IMR-90 (cell line): ENCODE measurements around the gene LRCH3. TPM values are rescaled to one million over a fixed set of nuclear protein-coding genes. Genes with fewer than 3 reads are reported as not detected.

Experiments used
- ATAC-seq: fragments of 200-7000 bp; cut with Tn5 transposase; 2 replicates; pipeline ENCODE4 v1.9.1; 2020; ENCODE audit warnings: low read depth, mild to moderate bottlenecking, moderate library complexity
- BruUV-seq: library from RNA; stranded (reverse); fragments of 400-500 nt; replicated peaks from 2 replicates; lab custom pipeline; 2021; lab: Mats Ljungman, UMichigan
- CTCF ChIA-PET: fragments of 300-600 bp; formaldehyde crosslinking; extraction: SDS; loops from one replicate; lab custom pipeline; 2021; ENCODE audit warnings: antibody characterized with exemption; lab: Yijun Ruan, JAX
- POLR2A ChIA-PET: fragments of 300-600 bp; sonication (Branson Sonifier 250); formaldehyde crosslinking; loops from one replicate; lab custom pipeline; 2022; ENCODE audit warnings: antibody characterized with exemption; ENCODE audit not compliant: unreplicated experiment; lab: Charles Lee
- DNase-seq: peaks from one replicate; pipeline ENCODE4 v3.0.0; 2013
- H2AFZ ChIP-seq: replicated peaks from 2 replicates; pipeline ENCODE3; 2013; ENCODE audit warnings: low read length, mild to moderate bottlenecking; ENCODE audit not compliant: poor library complexity
- H2AK5ac ChIP-seq: 2 replicates; pipeline ENCODE4 v1.6.1; 2013; ENCODE audit warnings: low read depth, low read length, inconsistent platforms
- H2AK9ac ChIP-seq: replicated peaks from 2 replicates; pipeline ENCODE3; 2013; ENCODE audit warnings: mild to moderate bottlenecking, low read depth, low read length, moderate library complexity; ENCODE audit not compliant: poor library complexity
- H2BK120ac ChIP-seq: 2 replicates; pipeline ENCODE4 v1.6.1; 2013; ENCODE audit warnings: low read depth, low read length, inconsistent platforms
- H2BK15ac ChIP-seq: 3 replicates; pipeline ENCODE4 v1.6.1; 2013; ENCODE audit warnings: low read depth, low read length, inconsistent platforms
- H2BK20ac ChIP-seq: 2 replicates; pipeline ENCODE4 v1.6.1; 2013; ENCODE audit warnings: low read depth, mild to moderate bottlenecking, inconsistent platforms, low read length, moderate library complexity
- H2BK5ac ChIP-seq: 2 replicates; pipeline ENCODE4 v1.6.1; 2013; ENCODE audit warnings: mild to moderate bottlenecking, low read depth, low read length, inconsistent platforms; ENCODE audit not compliant: poor library complexity, severe bottlenecking
- H3K14ac ChIP-seq: replicated peaks from 2 replicates; pipeline ENCODE4 v1.6.1; 2013; ENCODE audit warnings: low read depth, low read length, inconsistent platforms
- H3K18ac ChIP-seq: 2 replicates; pipeline ENCODE4 v1.6.1; 2013; ENCODE audit warnings: low read depth, low read length, control low read depth
- H3K23ac ChIP-seq: 2 replicates; pipeline ENCODE4 v1.6.1; 2013; ENCODE audit warnings: low read depth, low read length, inconsistent platforms
- H3K27ac ChIP-seq: 2 replicates; pipeline ENCODE4 v1.5.1; 2013; ENCODE audit warnings: mild to moderate bottlenecking, control low read depth, low read length; ENCODE audit not compliant: insufficient read depth
- H3K27me3 ChIP-seq: 2 replicates; pipeline ENCODE4 v1.6.1; 2013; ENCODE audit warnings: low read length; ENCODE audit not compliant: control insufficient read depth, insufficient read depth
- H3K36me3 ChIP-seq: 2 replicates; pipeline ENCODE4 v1.6.1; 2013; ENCODE audit warnings: low read length, mixed read lengths; ENCODE audit not compliant: control insufficient read depth, insufficient read depth
- H3K4ac ChIP-seq: 2 replicates; pipeline ENCODE4 v1.6.1; 2013; ENCODE audit warnings: low read depth, low read length, inconsistent platforms
- H3K4me1 ChIP-seq: 2 replicates; pipeline ENCODE4 v1.6.1; 2013; ENCODE audit warnings: low read length, mixed read lengths; ENCODE audit not compliant: control insufficient read depth, insufficient read depth
- H3K4me2 ChIP-seq: 2 replicates; pipeline ENCODE4 v1.6.1; 2013; ENCODE audit warnings: low read depth, mild to moderate bottlenecking, control low read depth, low read length, moderate library complexity
- H3K4me3 ChIP-seq: 2 replicates; pipeline ENCODE4 v1.5.1; 2013; ENCODE audit warnings: low read depth, mild to moderate bottlenecking, control low read depth, low read length, moderate library complexity; ENCODE audit not compliant: insufficient read depth
- H3K56ac ChIP-seq: 2 replicates; pipeline ENCODE4 v1.6.1; 2013; ENCODE audit warnings: low read length, inconsistent platforms; ENCODE audit not compliant: insufficient read depth; ENCODE audit errors: extremely low read depth
- H3K79me1 ChIP-seq, 2 experiments: 2 replicates each; pipeline ENCODE4 v1.6.1; 2013; ENCODE audit warnings: low read length in 2 of 2, inconsistent platforms in 1 of 2, low read depth in 1 of 2
- H3K9ac ChIP-seq: 2 replicates; pipeline ENCODE4 v1.6.1; 2013; ENCODE audit warnings: low read depth, low read length, control low read depth
- H3K9me1 ChIP-seq: 2 replicates; pipeline ENCODE4 v1.6.1; 2013; ENCODE audit warnings: low read length, inconsistent platforms; ENCODE audit not compliant: insufficient read depth
- H3K9me3 ChIP-seq: 2 replicates; pipeline ENCODE4 v1.6.1; 2013; ENCODE audit warnings: low read length; ENCODE audit not compliant: control insufficient read depth, insufficient read depth
- H4K20me1 ChIP-seq: 2 replicates; pipeline ENCODE4 v1.6.1; 2013; ENCODE audit warnings: low read length, inconsistent platforms; ENCODE audit not compliant: insufficient read depth
- H4K5ac ChIP-seq: 2 replicates; pipeline ENCODE4 v1.6.1; 2013; ENCODE audit warnings: mild to moderate bottlenecking, low read depth, low read length, control low read depth
- H4K8ac ChIP-seq, 2 experiments: 2 replicates each; pipeline ENCODE4 v1.6.1; 2013; ENCODE audit warnings: low read depth in 2 of 2, low read length in 2 of 2, control low read depth in 1 of 2, inconsistent platforms in 1 of 2
- H4K91ac ChIP-seq: 2 replicates; pipeline ENCODE4 v1.6.1; 2013; ENCODE audit warnings: low read depth, low read length, inconsistent platforms; ENCODE audit not compliant: insufficient read depth
- BHLHE40 ChIP-seq: fragments of 150-350 bp; IDR thresholded peaks from 2 replicates; pipeline ENCODE4 v1.6.1; 2016; ENCODE audit warnings: mild to moderate bottlenecking, low read depth, low read length
- CEBPB ChIP-seq: IDR thresholded peaks from 2 replicates; pipeline ENCODE4 v1.6.1; 2012; ENCODE audit warnings: low read depth, low read length, improper control_type of control experiment
- CHD1 ChIP-seq: IDR thresholded peaks from 2 replicates; pipeline ENCODE4 v1.6.1; 2012; ENCODE audit warnings: low read depth, low read length, improper control_type of control experiment
- FOS ChIP-seq: fragments of 150-350 bp; IDR thresholded peaks from 2 replicates; pipeline ENCODE4 v1.6.1; 2016; ENCODE audit warnings: low read depth, low read length
- MAFK ChIP-seq: IDR thresholded peaks from 2 replicates; pipeline ENCODE4 v1.6.1; 2012; ENCODE audit warnings: low read depth, low read length, improper control_type of control experiment
- MAZ ChIP-seq: IDR thresholded peaks from 2 replicates; pipeline ENCODE4 v1.6.1; 2012; ENCODE audit warnings: low read depth, mild to moderate bottlenecking, low read length, improper control_type of control experiment, moderate library complexity, borderline replicate concordance
- MXI1 ChIP-seq: IDR thresholded peaks from 2 replicates; pipeline ENCODE4 v1.6.1; 2012; ENCODE audit warnings: low read depth, mild to moderate bottlenecking, low read length, moderate library complexity, borderline replicate concordance
- POLR2A ChIP-seq: IDR thresholded peaks from 2 replicates; pipeline ENCODE4 v1.6.1; 2012; ENCODE audit warnings: mild to moderate bottlenecking, low read depth, low read length
- RCOR1 ChIP-seq: IDR thresholded peaks from 2 replicates; pipeline ENCODE4 v1.6.1; 2012; ENCODE audit warnings: mild to moderate bottlenecking, low read length, improper control_type of control experiment; ENCODE audit not compliant: insufficient replicate concordance
- WGBS, 2 experiments: methylation state at CpG; one replicate each; pipeline versions ENCODE4 v1.1.5 to v1.1.7; 2013; ENCODE audit warnings: missing lambda C conversion rate in 2 of 2; ENCODE audit not compliant: insufficient read length in 1 of 2; ENCODE audit errors: extremely low coverage in 2 of 2; 5-methylcytosine and 5-hydroxymethylcytosine counted together
- dilution Hi-C: fragments of 300-500 bp; cut with HindIII; formaldehyde crosslinking; loops from one replicate; pipeline ENCODE4 v1.14.3; 2018; ENCODE audit warnings: low sequenced_read_pairs; ENCODE audit not compliant: unreplicated experiment
- in situ Hi-C: fragments of 300-500 bp; cut with MboI; formaldehyde crosslinking; loops from 3 replicates; pipeline ENCODE4 v1.14.3; 2019; ENCODE audit warnings: low sequenced_read_pairs, inconsistent platforms, mixed read lengths
- intact Hi-C: fragments of 100-400 bp; cut with micrococcal nuclease; formaldehyde crosslinking; loops from 2 replicates; pipeline ENCODE4 v1.10.0; 2022
- polyA plus RNA-seq, 3 experiments: library from polyadenylated mRNA; depleted of rRNA; stranded (reverse); fragments of >200 nt; gene quantifications; 2 replicates each; pipeline ENCODE4 v1.2.3, GENCODE V29; 2012; ENCODE audit warnings: low replicate concordance in 1 of 3
- total RNA-seq: library from RNA; depleted of rRNA; stranded (reverse); fragments of >200 nt; gene quantifications from 2 replicates; pipeline ENCODE4 v1.2.3, GENCODE V29; 2012
- TF ChIP-seq, protein P1 (sequence below): fragments of 150-350 bp; IDR thresholded peaks from 2 replicates; pipeline ENCODE4 v1.6.1; 2016; ENCODE audit warnings: low read depth, mild to moderate bottlenecking, low read length, moderate library complexity, borderline replicate concordance
- TF ChIP-seq, protein P2 (sequence below): fragments of 150-350 bp; IDR thresholded peaks from 2 replicates; pipeline ENCODE4 v1.6.1; 2017; ENCODE audit warnings: mild to moderate bottlenecking, antibody characterized with exemption, low read length, low read depth

LRCH3 gene
- total and polyA plus RNA-seq, 2 of the 4 experiments (the other 2 are of a cell fraction): 28.5 to 40.5 TPM

DNA sequence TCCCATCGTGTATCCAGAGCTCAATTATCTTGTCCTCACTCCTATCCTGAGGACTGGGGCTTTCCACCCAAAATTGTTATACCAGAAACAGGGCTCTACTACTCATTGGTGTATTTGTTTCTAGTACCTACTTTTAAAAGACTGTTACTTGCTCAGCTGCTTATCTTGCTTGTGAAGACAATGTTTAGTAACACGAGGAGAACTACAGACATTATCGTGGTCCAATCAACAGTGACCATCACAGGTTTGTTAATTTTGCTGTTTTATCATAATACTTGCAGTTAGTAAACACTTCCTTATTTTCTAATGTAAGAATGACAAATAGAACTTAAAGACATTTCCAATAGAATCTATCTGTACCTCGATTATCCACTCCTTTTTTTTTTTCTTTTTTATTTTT lies 13.5 kb downstream of the LRCH3 start:
- ATAC-seq (no peak), DNase-seq (no peak)
- Histone ChIP-seq H3K4me3 (no peak overlapping the region), H3K9me1 (peaks cover 14% of the 10 kb centered on the region), H3K14ac (no peak overlapping the region), H2AFZ (no peak overlapping the region), H4K8ac (no peak overlapping the region), H2BK15ac (no peak overlapping the region), H3K4me1 (peaks cover 18% of the 10 kb centered on the region), H3K79me1 (peaks cover 15 to 63% of the 10 kb centered on the region in 2 experiments; a peak in 3 of 4 replicates), H3K27ac (no peak overlapping the region), H3K23ac (no peak overlapping the region), H4K91ac (no peak overlapping the region), H2BK120ac (no peak overlapping the region), H2AK5ac (no peak overlapping the region), H3K56ac (no peak overlapping the region), H3K18ac (no peak overlapping the region), H3K9ac (no peak overlapping the region), H4K5ac (no peak overlapping the region), H3K36me3 (no peaks in the 10 kb centered on the region), H4K20me1 (peaks cover 62% of the 10 kb centered on the region), H3K4ac (no peak overlapping the region), H2BK20ac (no peak overlapping the region), H2AK9ac (no peak overlapping the region), H2BK5ac (no peak overlapping the region), H3K9me3 (no peaks in the 10 kb centered on the region), H3K27me3 (no peaks in the 10 kb centered on the region), H3K4me2 (no peak overlapping the region)
- no peak for TF ChIP-seq BHLHE40
- TF ChIP-seq CEBPB: no peak
- no peak for TF ChIP-seq MAFK
- TF ChIP-seq MXI1: no peak
- TF ChIP-seq POLR2A: no peak
- TF ChIP-seq FOS: no peak
- TF ChIP-seq, protein P1, sequence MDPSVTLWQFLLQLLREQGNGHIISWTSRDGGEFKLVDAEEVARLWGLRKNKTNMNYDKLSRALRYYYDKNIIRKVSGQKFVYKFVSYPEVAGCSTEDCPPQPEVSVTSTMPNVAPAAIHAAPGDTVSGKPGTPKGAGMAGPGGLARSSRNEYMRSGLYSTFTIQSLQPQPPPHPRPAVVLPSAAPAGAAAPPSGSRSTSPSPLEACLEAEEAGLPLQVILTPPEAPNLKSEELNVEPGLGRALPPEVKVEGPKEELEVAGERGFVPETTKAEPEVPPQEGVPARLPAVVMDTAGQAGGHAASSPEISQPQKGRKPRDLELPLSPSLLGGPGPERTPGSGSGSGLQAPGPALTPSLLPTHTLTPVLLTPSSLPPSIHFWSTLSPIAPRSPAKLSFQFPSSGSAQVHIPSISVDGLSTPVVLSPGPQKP: no peak
- TF ChIP-seq, protein P2, sequence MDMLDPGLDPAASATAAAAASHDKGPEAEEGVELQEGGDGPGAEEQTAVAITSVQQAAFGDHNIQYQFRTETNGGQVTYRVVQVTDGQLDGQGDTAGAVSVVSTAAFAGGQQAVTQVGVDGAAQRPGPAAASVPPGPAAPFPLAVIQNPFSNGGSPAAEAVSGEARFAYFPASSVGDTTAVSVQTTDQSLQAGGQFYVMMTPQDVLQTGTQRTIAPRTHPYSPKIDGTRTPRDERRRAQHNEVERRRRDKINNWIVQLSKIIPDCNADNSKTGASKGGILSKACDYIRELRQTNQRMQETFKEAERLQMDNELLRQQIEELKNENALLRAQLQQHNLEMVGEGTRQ: no peak
- no peak for TF ChIP-seq RCOR1
- TF ChIP-seq MAZ: no peak
- no peak for TF ChIP-seq CHD1
- intact Hi-C loops: no loop called here
- no TSS peak for BruUV-seq
- in situ Hi-C loops: no loop called here
- dilution Hi-C loops: no loop called here
- POLR2A ChIA-PET: no interaction called here
- CTCF ChIA-PET: interaction anchor here (0.7 kb wide), 1 partner anchor 108 kb away, joined by 10 read pairs; no protein-coding TSS in a partner anchor
- no CpG with 5 or more reads among the region's 4 CpGs for WGBS, 2 experiments
